ENCODE results near the gene TRRAP.

TRRAP gene

DNA sequence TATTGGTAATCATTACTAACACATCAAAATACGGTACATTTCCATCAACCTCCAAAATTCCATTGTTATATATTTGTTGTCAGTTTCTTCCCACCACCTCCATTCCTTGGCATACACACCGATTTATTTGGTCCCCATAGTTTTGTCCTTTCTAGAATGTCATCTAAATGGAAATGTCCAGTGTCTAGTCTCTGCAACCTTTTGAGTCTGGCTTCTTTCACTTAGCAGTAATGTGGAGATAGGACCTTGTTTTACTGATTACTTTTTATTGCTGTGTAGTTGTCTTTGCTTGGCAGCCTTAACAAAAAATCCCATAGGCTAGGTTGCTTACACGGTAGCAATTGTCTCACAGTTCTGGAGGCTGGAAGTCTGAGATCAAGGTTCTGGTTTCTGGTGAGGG lies 22.5 kb downstream of the TRRAP start:
- no peak for DNase-seq (ENCODE audit: low read depth in 3 of 3)

DNA sequence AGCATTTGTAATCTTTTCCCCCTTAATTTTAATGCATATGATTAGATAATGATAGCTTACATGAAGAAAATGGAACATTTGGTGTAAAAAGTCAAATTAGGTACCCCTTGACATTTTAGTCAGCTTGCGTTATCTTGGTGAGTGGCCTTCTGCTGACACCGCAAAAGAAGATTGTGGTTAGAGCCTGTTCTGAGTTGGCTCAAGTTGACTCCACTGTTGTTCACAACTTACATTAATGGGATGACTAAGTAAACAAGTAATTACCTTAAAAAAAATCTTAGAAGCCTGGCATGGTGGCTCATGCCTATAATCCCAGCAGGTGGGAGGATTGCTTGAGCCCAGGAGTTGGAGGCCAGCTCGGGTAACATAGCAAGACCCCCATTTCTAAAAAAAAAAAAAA lies 24.2 kb downstream of the TRRAP start:
- DNase-seq (ENCODE audit: low read depth in 3 of 3): no peak

DNA sequence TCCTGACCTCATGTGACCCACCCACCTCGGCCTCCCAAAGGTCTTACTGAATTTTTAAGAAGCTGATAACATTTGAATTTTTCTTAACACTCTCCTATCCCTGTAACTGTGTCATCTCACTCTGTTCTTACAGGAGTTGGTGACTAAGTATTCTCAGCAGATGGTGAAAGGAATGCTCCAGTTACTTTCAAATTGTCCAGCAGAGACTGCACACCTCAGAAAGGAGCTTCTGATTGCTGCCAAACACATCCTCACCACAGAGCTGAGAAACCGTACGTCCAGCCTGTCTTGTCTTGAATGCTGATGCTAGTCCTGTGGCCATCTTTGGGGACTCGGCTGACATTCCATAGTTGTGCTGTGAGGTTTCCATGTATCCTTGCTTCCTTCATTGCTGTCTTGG lies 24.9 kb downstream of the TRRAP start:
- no peak for DNase-seq (ENCODE audit: low read depth in 3 of 3)

DNA sequence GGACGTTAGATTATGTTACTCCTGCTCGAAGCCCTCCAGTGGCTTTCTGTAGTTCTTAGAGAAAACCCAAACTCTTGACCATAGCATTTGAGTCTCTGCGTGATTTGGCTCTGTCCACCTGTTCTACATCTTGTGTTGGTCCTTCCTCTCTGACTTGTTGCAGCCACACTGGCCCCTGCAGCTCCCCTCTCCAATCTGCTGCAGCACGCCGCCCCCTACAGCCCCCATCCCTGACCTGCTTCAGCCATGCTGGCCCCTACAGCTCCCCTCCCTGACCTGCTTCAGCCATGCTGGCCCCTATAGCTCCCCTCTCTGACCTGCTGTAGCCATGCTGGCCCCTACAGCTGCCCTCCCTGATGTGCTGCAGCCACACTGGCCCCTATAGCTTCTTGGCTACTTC lies 29.2 kb downstream of the TRRAP start:
- no peak for DNase-seq (ENCODE audit: low read depth in 3 of 3)

DNA sequence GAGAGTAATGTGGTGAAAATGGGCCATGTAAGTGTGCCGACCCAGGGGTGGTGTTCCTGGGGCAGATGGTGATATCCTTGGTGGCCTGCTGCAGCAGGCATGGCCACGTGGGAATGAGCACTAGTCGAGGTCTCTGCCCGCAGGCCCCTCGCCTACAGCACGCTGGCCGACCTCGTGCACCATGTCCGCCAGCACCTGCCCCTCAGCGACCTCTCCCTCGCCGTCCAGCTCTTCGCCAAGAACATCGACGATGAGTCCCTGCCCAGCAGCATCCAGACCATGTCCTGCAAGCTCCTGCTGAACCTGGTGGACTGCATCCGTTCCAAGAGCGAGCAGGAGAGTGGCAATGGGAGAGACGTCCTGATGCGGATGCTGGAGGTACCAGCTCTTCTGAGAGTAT lies 30.3 kb downstream of the TRRAP start:
- no peak for DNase-seq (ENCODE audit: low read depth in 3 of 3)

DNA sequence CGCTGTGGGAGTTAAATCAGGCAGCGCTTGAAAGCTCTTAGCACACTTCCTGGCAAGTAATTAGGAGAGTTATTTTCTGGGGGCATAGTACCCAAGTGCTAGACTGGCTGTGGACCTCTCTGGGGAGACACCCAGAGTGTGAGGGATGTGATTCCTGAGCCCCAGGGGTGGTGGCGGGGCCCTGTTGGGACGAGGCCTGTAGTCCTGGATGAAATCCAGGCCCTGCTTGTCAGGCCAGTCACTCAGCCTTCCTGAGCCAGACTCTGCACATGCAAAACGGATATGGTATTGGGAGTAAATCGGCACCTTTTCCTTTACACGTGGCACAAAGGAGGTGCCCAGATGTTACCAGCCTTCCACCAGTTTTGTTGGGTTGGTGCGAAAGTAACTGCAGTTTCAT lies 31.2 kb downstream of the TRRAP start:
- no peak for DNase-seq (ENCODE audit: low read depth in 3 of 3)

DNA sequence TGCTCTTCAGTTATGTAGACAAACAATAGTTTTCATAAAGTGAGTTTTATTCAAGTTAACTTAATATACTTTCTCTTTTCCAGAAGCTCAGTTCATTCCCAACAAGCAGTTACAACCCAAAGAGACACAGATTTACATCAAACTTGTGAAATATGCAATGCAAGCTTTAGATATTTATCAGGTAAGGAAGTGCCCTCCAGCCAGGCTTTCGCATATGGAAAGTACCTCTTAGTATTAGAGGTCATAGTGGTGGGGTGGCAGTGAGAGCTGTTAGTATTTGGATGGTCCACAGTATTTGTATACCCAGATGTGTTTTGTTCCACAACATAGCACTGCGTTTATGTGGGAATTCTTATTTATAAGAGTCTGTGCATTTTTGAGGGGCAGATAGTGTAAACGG lies 32.1 kb downstream of the TRRAP start:
- DNase-seq (ENCODE audit: low read depth in 3 of 3): no peak

DNA sequence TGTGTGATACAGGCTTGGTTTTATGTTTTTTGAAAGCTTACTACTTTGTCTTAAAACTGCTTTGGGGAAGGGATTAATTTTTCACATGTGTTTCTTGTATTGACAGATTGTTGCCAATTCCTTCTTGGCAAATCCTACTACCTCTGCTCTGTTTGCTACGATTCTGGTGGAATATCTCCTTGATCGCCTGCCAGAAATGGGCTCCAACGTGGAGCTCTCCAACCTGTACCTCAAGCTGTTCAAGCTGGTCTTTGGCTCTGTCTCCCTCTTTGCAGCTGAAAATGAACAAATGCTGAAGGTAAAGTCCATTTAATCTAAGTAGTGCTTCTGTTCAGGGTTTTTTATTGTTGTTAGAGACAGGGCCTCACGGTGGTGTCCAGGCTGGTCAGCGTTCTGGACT lies 33.6 kb downstream of the TRRAP start:
- no peak for DNase-seq (ENCODE audit: low read depth in 3 of 3)

DNA sequence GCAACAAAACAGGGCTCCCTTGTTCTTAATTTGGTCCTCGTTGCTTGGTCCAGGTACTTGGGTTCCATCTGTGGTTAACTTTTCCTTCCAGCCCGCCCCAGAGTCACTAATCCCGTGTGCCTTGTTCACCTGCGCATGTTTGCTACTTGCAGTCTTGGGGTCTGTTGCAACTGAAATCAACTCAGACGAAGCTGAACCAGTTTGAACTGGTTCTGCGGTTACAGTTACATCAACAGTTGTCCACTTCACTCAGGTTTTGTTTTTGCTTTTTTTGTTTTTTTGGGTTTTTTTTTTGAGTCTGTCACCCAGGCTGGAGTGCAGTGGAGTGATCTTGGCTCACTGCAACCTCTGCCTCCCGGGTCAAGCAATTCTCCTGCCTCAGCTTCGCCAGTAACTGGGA lies 34.7 kb downstream of the TRRAP start:
- no peak for DNase-seq (ENCODE audit: low read depth in 3 of 3)

DNA sequence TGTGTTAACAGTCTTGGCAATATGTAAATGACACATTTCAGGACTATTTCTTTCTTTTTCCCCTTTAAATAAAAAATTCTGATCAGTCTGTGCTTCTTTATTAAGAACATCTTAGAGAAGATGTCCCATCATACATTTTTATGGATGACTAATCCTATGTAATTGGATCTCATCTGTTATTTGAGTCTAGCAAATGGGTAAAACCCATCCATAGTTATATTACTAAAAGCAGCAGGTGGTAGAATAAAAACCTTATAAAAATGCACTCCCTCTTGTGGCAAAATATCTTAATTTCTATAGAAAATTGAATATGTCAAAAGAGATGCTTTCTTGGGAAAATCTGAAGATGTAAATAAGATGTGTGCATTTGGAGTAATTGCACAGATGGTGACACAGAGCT lies 35.3 kb downstream of the TRRAP start:
- no peak for DNase-seq (ENCODE audit: low read depth in 3 of 3)

DNA sequence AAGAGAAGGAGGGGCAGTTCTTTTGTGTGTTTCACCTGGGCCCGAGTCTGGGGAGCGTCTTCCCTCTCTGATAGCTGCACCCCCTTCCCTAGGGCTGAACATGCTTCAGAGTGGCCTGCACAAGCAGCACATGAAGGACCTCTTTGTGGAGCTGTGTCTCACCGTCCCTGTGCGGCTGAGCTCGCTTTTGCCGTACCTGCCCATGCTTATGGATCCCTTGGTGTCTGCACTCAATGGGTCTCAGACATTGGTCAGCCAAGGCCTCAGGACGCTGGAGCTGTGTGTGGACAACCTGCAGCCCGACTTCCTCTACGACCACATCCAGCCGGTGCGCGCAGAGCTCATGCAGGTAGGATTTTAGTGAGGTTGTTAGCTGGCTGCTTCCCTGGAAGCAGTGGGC lies 39.0 kb downstream of the TRRAP start:
- DNase-seq (ENCODE audit: low read depth in 3 of 3): no peak

DNA sequence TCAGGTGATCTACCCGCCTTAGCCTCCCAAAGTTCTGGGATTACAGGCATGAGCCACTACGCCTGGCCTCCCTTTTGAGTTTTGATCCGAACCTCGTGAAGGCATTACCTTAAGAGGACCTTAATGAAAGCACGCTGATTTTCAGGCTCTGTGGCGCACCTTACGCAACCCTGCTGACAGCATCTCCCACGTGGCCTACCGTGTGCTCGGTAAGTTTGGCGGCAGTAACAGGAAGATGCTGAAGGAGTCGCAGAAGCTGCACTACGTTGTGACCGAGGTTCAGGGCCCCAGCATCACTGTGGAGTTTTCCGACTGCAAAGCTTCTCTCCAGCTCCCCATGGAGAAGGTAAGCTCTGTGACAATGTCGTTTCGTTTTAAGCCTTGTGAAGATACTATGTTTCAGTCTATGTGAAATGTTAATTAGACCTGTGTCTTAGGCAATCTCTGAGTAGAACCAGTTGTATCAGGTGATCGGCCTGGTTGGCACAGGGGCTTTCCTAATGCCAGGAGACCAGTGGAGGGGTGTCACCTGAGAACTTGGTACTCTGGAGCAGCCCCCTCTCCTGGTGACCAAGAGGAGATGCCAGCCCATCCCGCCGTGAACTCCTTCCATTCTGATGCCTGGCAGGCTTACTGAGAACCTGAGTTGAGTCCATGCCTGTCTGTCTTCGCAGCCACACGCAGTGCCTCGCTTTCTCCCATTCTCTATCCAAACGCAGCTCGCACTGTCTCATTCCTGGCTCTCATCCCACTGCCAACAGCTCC lies 43.5 kb downstream of the TRRAP start:
- no peak for DNase-seq (ENCODE audit: low read depth in 3 of 3)

DNA sequence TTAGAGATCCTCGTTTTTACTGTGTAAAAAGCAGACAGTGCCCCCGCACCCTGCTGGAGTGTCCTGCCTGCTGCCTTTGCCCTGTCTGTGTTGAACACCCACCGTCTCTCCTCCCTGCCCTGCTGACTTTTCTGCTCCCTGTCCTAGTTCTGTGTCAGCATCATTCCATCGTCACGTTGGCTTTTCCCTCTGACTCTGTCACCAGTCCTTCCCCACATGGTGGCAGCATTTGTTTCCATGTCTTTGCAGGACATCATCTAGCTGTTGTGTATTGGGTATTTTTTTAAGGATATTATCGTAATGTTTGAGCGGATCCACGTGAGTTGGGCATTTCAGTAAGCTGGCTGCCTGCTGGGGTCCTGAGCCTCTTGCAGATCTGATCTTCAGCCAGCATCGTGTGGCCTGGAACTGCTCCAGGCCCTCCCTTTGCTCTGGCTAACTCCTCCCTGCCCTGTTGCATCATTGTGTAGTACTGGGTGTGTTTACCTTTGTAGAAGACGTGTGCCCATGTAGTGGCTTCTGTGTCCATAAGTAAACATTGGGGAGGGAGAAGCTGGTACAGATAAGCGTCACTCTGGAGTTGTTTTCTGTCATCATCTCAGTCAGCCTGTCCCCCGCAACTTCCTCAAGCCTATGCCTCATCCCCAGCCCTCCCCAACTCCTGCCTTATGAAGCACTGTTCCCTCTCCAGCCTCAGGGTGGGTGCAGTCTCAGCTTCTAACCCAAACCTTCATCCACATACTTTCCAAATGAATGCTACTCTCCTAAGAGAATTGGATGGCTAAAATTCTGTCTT lies 44.3 kb downstream of the TRRAP start:
- no peak for DNase-seq (ENCODE audit: low read depth in 3 of 3)

DNA sequence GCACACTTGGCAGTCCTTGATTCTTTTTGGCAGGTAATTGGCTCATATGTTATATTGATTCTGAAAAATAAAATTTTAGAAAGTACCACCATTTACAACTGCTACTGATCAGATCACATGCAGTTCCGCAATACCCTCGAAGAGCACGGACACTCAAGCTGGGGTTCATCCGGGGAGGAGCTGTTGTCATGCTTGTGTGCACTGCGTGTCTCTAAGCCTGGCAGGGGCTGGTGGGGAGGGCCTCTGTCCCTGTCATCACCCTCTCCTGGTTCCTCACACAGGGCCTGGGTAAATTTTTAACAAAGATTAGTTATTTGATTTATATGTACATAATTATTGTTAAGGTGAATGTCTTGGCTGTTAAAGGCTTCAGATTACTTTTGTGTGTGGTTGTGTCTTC lies 45.2 kb downstream of the TRRAP start:
- no peak for DNase-seq (ENCODE audit: low read depth in 3 of 3)

DNA sequence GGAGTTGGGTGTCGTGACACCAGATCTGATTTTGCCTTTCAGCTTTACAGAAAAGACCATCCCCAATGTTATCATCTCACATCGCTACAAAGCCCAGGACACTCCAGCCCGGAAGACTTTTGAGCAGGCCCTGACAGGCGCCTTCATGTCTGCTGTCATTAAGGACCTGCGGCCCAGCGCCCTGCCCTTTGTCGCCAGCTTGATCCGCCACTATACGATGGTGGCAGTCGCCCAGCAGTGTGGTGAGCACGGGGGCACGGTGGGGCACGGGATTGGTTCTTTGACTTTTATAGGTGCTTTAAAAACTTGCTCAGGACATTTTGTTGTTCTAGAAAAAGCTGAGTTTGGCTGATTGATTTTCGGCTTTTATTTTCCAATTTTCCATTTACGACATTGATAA lies 48.8 kb downstream of the TRRAP start:
- no peak for DNase-seq (ENCODE audit: low read depth in 3 of 3)

DNA sequence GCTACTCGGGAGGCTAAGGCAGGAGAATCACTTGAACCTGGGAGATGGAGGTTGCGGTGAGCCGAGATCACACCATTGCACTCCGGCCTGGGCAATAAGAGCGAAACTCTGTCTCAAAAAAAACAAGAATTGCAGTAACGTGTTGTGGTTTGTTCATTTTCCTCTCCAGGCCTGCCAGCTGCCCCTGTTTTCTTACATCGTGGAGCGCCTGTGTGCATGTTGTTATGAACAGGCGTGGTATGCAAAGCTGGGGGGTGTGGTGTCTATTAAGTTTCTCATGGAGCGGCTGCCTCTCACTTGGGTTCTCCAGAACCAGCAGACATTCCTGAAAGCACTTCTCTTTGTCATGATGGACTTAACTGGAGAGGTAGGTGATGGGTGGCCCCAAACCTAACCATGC lies 52.1 kb downstream of the TRRAP start:
- DNase-seq (ENCODE audit: low read depth in 3 of 3): no peak

DNA sequence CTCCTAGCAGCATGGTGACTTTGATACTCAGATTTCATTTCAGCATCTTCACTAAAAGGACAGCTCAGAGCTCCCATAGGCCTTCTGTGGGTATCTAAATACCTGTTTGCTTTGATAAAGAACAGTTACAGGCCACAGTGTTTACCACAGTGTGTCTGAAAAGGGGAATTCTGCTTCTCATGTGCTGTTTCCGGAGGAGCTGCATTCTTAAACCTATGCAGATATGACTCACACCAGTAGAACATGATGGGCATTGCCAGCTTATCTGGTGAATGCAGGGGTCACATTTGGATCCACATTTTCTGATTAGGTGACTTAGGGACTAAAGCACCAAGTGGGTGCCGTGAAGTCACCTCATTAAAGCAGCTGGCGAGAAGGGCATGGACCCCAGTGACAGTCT lies 52.6 kb downstream of the TRRAP start:
- peak in 1 of 3 experiments; percentile 9 for DNase-seq (ENCODE audit: low read depth in 3 of 3)

DNA sequence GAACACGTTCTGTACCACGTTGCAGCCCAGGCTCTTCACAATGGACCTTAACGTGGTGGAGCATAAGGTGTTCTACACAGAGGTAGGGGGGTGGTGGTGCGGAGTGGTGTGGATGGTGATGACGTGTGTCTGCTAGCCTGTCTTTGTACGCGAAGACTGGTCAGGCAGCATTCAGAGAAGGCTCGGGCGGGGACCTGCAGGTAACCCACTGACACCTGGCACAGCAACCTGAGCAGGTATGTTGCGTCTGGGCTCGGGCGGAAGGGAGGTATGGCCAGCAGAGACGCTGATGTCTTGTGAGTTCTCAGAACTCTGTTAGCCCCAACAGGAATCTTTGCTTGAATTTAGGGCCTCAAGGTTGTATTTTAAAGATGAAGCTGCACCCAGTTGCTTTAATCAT lies 55.0 kb downstream of the TRRAP start:
- DNase-seq (ENCODE audit: low read depth in 3 of 3): no peak

DNA sequence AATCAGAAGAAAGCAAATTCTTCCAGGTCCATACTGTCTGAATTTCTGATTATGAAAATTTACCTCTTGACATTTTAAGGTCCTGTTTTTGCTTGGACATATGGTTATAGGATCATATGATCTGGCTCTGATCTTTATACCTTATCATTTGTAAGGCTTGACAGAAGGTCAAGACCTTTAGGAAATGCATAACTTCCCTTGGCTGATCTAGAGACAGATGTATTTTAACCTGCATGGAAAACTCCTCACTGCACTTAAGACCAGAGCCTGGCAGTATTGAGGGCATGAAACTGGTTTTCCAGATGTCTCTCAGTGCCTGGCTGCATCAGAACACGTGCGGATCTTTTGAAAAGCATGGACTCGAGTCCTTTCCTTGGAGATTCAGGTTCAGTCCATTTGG lies 55.9 kb downstream of the TRRAP start:
- DNase-seq (ENCODE audit: low read depth in 3 of 3): no peak

DNA sequence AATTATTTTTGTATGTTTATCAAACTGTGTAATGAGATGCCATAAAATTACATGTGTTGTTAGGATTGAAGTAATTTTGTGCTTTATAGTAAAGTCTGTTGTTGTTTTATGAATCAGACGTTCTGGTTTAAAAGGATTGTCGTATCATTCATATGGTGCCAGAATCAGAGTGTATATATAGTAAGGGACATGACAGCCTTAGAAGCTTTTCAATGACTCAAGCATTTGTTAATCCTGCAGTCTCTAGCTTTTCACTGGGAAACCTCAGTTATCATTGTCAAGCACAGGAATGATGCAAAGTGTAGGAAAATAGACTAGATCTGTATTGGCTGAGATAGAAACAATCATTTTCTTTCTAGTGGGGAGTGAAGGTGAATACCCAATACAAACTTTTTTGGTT lies 57.5 kb downstream of the TRRAP start:
- DNase-seq (ENCODE audit: low read depth in 3 of 3): no peak

DNA sequence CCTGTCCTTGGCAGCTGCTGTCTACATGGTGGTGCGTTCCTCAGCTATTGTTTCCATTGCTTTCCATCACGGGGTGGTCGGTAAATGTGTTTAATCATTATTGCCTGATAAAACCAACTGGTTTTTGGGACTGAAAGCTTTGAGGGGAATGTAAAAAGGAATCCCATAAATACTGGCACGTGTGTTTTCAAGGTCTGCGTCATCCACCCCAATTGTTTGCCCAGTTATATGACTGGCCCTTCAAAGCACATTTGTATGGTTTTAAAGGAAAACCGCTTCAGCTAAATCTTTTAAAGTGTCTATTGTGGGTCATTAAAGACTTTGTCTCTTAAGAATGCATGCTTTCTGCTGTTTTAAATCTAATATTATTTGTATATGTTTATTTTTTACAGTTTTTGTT lies 65.0 kb downstream of the TRRAP start:
- DNase-seq (ENCODE audit: low read depth in 3 of 3): no peak

DNA sequence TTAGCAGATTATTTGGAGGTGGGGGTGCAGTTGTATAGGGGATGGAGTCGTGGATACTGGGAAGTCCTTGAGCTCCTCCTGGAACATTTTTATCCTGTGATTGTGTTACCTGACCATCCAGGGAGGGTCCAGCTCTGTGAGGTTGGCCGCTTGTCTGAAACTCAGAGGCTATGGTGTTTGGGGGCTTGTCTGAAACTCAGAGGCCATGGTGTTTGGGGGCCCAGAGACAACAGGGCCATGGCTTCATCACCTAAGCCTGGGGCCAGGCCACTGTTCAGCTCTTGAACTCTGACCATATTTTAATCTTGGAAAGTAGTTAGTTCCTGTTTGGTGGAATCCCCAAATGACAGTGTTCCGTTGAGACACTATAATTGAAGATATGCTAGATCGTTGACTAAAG lies 66.1 kb downstream of the TRRAP start:
- DNase-seq (ENCODE audit: low read depth in 3 of 3): no peak

DNA sequence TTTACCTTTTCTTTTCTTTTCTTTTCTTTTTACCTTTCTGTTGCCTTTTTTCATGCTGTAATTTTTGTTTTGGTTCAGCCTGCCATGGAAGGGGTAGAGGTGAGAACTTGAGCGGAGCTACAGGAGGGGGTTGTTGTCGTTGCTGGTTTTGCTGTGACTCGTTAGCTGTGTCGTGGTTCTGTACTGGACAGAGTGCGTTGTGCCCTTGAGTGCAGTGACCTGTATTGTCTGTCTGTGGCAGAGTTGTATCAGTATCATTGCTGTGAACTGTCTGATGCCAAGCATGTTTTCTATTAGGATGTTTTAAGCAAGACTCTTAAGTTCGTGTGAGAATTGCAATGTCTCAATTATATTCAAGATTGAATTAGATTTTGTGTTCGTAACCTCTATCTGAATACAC lies 67.5 kb downstream of the TRRAP start:
- DNase-seq (ENCODE audit: low read depth in 3 of 3): no peak

DNA sequence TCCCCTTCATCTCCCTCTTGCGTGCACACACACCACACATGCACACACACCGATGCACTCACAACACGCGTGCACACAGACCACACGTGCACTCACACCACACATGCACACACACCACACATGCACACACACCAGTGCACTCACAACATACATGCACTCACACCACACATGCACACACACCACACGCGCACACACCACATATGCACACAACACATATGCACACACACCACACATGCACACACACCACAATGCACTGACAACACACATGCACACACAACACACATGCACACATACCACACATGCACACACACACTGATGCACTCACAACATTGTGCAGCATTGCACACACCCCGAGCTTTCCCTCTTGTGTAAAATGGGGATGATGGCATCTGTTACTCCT lies 68.1 kb downstream of the TRRAP start:
- DNase-seq (ENCODE audit: low read depth in 3 of 3): no peak
